ENCODE results near the gene CNTNAP2. TPM values are rescaled to one million over a fixed set of nuclear protein-coding genes. Genes with fewer than 3 reads are reported as not detected.

CNTNAP2 gene
- total RNA-seq, 1 donor, result under 0.01 TPM

GRCh38 chr7:148079206-148080080 is 1962.8 kb downstream of the CNTNAP2 start:
- no peak overlapping the region for H3K4me3 ChIP-seq (ENCODE audit: low read depth, low read length)
- DNase-seq (ENCODE audit: low read depth), result no peak
- TF ChIP-seq CTCF (IDR thresholded peaks at IDR 0.05; ENCODE audit: insufficient read depth, low read length), result no peak

- DNase-seq (ENCODE audit: low read depth), result no peak
- H3K4me3 ChIP-seq (ENCODE audit: low read depth, low read length), result no peak overlapping the region
- TF ChIP-seq CTCF (IDR thresholded peaks at IDR 0.05; ENCODE audit: insufficient read depth, low read length), result no peak
Measured at GRCh38 chr7:148083448-148083847, 1966.8 kb downstream of the CNTNAP2 start.

GRCh38 chr7:148084138-148084537 is 1967.5 kb downstream of the CNTNAP2 start:
- H3K4me3 ChIP-seq (ENCODE audit: low read depth, low read length), result no peak overlapping the region
- peak; percentile 29 for DNase-seq (ENCODE audit: low read depth)
- TF ChIP-seq CTCF (IDR thresholded peaks at IDR 0.05; ENCODE audit: insufficient read depth, low read length), result peak; percentile 15

- TF ChIP-seq CTCF (IDR thresholded peaks at IDR 0.05; ENCODE audit: insufficient read depth, low read length), result no peak
- H3K4me3 ChIP-seq (ENCODE audit: low read depth, low read length), result no peak overlapping the region
- no peak for DNase-seq (ENCODE audit: low read depth)
Measured at GRCh38 chr7:148091882-148092281, 1975.3 kb downstream of the CNTNAP2 start.

GRCh38 chr7:148093375-148094166 is 1977.0 kb downstream of the CNTNAP2 start:
- no peak overlapping the region for H3K4me3 ChIP-seq (ENCODE audit: low read depth, low read length)
- TF ChIP-seq CTCF (IDR thresholded peaks at IDR 0.05; ENCODE audit: insufficient read depth, low read length), result no peak
- no peak for DNase-seq (ENCODE audit: low read depth)

- no peak for TF ChIP-seq CTCF (IDR thresholded peaks at IDR 0.05; ENCODE audit: insufficient read depth, low read length)
Measured at GRCh38 chr7:148095066-148095465, 1978.5 kb downstream of the CNTNAP2 start.

More at GRCh38 chr7:148095066-148095465, 1978.5 kb downstream of the CNTNAP2 start:
- H3K4me3 ChIP-seq (ENCODE audit: low read depth, low read length), result no peak overlapping the region
- DNase-seq (ENCODE audit: low read depth), result no peak

All from fibroblast of the aortic adventitia (primary cell).